HG02678 (cell line): ENCODE results near the gene TSHZ1.

Experiments
- ATAC-seq: cut with Tn5 transposase; IDR thresholded peaks from one replicate; pipeline ENCODE4 v1.9.1; 2021; ENCODE audit warnings: mild to moderate bottlenecking, moderate library complexity; ENCODE audit not compliant: unreplicated experiment

TSHZ1 gene

GRCh38 chr18:75246721-75247610 lies 36.4 kb downstream of the TSHZ1 start:
- ATAC-seq, result no peak

- ATAC-seq, result peak; percentile 74
Measured at GRCh38 chr18:75247611-75248421, 37.2 kb downstream of the TSHZ1 start.

GRCh38 chr18:75248426-75249174 lies 38.0 kb downstream of the TSHZ1 start:
- ATAC-seq, result no peak

GRCh38 chr18:75249175-75249518 lies 38.5 kb downstream of the TSHZ1 start:
- ATAC-seq, result no peak

GRCh38 chr18:75249672-75250470 lies 39.3 kb downstream of the TSHZ1 start:
- no peak for ATAC-seq

GRCh38 chr18:75250471-75250821 lies 39.8 kb downstream of the TSHZ1 start:
- ATAC-seq, result no peak

- no peak for ATAC-seq
Measured at GRCh38 chr18:75251466-75251865, 40.9 kb downstream of the TSHZ1 start.

- no peak for ATAC-seq
Measured at GRCh38 chr18:75252136-75252535, 41.5 kb downstream of the TSHZ1 start.

- no peak for ATAC-seq
Measured at GRCh38 chr18:75253043-75253442, 42.4 kb downstream of the TSHZ1 start.

GRCh38 chr18:75253784-75254183 lies 43.2 kb downstream of the TSHZ1 start:
- no peak for ATAC-seq

- ATAC-seq, result no peak
Measured at GRCh38 chr18:75255094-75255493, 44.5 kb downstream of the TSHZ1 start.

- ATAC-seq, result no peak
Measured at GRCh38 chr18:75256376-75256775, 45.8 kb downstream of the TSHZ1 start.

- no peak for ATAC-seq
Measured at GRCh38 chr18:75257605-75258004, 47.0 kb downstream of the TSHZ1 start.

GRCh38 chr18:75261430-75262223 lies 51.0 kb downstream of the TSHZ1 start:
- peak; percentile 86 for ATAC-seq

GRCh38 chr18:75262511-75262910 lies 51.9 kb downstream of the TSHZ1 start:
- ATAC-seq, result no peak

GRCh38 chr18:75264195-75264594 lies 53.6 kb downstream of the TSHZ1 start:
- no peak for ATAC-seq

- ATAC-seq, result no peak
Measured at GRCh38 chr18:75264926-75265597, 54.5 kb downstream of the TSHZ1 start.

- no peak for ATAC-seq
Measured at GRCh38 chr18:75265872-75266271, 55.3 kb downstream of the TSHZ1 start.

- ATAC-seq, result peak; percentile 89
Measured at GRCh38 chr18:75267643-75268363, 57.2 kb downstream of the TSHZ1 start.
